Renal cortex interstitium (tissue), 11 donors: Measurements from ENCODE around the gene CBFA2T2. TPM values are rescaled to one million over a fixed set of nuclear protein-coding genes. Genes with fewer than 3 reads are reported as not detected.
"Not testable (repeated sequence)": the region's sequence is repeated elsewhere in the genome, so short reads cannot be mapped to it uniquely, and the experiment has no call there.

Experiments used
- DNase-seq, 11 donors: peaks; one replicate each; pipeline ENCODE4 v3.0.0-alpha.2; 2013; ENCODE audit warnings: low read depth in 9 of 11, low spot score in 4 of 11; ENCODE audit errors: extremely low read depth in 1 of 11
- polyA plus RNA-seq, 3 donors: library from polyadenylated mRNA; unstranded; fragments of 120-200 nt; gene quantifications; one replicate each; pipeline ENCODE4 v1.2.1, GENCODE V29; 2013; ENCODE audit not compliant: insufficient read length in 3 of 3

The CBFA2T2 gene
- polyA plus RNA-seq, 3 donors, result 26.8 to 35.9 (median 27.4) TPM

DNA sequence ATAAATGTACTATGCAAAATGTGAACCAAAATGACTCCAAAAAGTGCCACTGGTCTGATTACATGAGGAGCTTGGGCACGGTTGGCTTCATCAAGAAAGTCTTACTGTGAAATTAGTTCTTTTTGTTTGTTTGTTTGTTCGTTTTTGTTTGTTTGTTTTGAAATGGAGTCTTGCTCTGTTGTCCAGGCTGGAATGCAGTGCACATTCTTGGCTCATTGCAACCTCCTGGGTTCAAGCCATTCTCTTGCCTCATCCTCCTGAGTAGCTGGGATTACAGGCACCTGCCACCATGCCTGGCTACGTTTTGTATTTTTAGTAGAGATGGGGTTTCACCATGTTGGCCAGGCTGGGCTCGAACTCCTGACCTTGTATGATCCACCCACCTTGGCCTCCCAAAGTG, 142.0 kb downstream of the CBFA2T2 start:
- DNase-seq, result not testable (repeated sequence)

DNA sequence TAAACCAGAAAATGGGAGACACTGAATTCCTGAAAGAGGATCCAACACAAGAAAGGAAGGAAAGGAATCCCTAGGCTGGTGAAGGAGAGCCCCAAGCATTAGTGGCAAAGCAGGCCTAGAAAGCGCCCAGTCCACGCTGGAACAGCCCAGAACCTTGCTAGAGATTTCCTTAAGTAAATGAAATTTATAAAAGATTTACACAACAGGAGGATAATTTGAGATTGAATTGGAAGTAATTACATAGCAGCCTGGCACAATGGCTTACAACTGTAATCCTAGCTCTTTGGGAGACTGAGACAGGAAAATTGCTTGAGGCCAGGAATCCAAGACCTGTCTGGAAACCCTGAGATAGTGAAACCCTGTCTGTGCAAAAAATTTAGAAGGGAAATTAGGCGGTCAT, 145.4 kb downstream of the CBFA2T2 start:
- no peak for DNase-seq

DNA sequence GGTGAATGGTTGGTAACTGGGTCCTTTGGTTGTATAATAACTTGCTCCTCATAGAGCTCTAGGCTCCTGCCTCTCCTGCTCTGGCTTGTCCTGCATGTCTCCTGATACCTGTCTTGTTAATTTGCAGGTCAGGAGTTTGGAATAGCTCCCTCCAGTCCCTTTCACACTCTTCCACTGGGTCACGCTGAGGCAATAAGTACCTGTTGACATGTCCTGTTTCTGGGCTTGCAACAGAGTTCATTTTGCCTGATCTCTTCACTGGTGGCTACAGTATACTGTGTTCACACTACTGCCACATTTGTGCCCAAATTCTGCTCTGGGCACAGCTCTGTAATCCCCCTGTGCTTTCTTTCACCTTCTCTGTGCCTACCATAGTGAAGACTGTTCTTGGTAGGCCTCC, 146.9 kb downstream of the CBFA2T2 start:
- DNase-seq, result no peak

DNA sequence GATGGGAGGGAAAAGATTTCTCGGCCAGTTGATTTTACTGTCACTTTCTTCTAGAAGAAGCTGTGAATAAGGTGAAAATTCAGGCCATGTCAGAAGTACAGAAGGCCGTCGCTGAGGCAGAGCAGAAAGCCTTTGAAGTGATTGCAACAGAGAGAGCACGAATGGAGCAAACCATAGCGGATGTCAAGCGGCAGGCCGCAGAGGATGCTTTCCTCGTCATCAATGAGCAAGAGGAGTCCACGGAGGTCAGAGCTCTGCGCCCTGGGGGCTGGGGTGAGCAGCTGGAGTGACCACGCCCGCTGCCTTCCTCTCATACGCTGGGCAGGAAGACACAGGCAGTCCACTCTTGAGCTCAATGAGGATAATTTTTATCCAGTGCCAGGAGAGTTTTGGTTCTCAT, 150.4 kb downstream of the CBFA2T2 start:
- DNase-seq, result no peak

DNA sequence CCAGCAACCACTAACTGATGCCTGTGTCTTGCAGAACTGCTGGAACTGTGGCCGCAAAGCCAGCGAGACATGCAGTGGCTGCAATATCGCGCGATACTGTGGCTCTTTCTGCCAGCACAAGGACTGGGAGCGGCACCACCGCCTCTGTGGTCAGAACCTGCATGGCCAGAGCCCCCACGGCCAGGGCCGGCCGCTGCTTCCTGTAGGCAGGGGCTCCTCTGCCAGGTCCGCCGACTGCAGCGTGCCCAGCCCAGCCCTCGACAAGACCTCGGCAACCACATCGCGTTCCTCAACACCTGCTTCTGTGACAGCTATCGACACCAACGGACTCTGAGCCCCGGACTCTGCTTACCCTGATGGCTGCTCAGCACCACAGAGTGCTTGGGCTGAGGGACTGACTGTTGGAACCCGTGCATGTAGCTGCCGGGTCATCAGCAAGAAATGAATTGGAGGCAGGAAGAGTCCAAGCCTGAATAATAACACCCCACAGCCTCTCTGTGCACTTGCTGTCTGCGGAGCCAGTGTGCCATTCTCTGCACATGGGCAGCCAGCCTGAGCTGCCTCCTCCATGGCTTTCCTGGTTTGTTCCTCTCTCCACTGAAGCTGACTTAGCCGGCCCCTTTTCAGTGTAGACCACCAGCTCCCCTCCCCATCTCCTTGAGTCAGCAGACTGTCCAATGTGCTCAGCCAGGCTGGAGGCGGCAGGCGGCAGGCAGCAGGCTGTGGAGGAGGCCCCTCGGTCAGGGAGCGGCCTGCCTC, 154.6 kb downstream of the CBFA2T2 start:
- no peak for DNase-seq

- DNase-seq, result no peak
Measured at GRCh38 chr20:33645072-33645358, 155.1 kb downstream of the CBFA2T2 start.

- DNase-seq, result no peak
Measured at GRCh38 chr20:33645396-33645795, 155.5 kb downstream of the CBFA2T2 start.

- DNase-seq, result no peak
Measured at GRCh38 chr20:33646191-33646590, 156.3 kb downstream of the CBFA2T2 start.

DNA sequence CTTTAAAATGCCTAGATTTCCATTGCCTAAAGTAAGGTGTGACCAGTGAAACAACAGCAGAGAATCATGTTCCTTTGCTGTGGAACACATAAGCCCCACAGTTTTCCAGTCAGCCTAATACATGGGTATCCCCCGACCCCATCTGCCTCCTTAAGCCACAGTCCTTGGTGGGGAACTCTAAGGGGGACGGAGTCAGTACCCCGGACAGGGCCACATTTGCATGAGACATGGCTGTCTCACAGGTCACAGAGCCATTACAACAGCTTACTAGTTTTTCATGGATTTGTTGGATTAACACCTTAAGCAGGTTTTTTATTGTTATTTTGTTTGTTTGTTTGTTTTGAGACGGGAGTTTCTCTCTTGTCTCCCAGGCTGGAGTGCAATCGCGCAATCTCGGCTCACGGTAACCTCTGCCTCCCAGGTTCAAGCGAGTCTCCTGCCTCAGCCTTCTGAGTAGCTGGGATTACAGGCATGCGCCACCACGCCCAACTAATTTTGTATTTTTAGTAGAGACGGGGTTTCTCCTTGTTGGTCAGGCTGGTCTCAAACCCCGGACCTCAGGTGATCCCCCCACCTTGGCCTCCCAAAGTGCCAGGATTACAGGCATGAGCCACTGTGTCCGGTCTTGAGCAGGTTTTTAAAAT, 157.2 kb downstream of the CBFA2T2 start:
- not testable (repeated sequence) for DNase-seq

- DNase-seq, result no peak
Measured at GRCh38 chr20:33647603-33648395, 157.9 kb downstream of the CBFA2T2 start.

GRCh38 chr20:33648396-33649004, 158.6 kb downstream of the CBFA2T2 start:
- DNase-seq, result no peak

DNA sequence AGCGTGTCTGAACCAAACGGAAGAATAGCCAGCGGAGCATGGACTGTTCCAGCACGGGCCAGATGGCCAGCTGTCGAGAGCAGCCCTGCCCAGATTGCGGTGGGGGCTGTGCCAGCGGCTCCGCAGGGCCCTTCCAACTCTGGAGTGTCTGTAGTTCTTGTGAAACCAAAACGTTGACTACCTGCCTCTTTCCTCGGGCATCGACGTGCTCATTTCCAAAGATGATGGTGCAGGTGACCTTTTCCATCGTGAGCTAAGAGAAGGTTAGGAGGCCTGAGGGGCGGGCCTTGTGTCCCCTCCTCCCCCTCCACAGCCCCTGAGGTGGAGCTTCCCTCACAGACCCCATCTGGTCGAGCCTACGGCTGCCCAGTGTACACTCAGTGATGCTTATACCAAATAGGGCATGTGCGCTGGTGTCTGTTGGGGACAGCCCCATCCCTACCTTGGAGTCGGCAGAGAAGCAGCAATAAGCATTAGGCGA, 159.3 kb downstream of the CBFA2T2 start:
- no peak for DNase-seq

DNA sequence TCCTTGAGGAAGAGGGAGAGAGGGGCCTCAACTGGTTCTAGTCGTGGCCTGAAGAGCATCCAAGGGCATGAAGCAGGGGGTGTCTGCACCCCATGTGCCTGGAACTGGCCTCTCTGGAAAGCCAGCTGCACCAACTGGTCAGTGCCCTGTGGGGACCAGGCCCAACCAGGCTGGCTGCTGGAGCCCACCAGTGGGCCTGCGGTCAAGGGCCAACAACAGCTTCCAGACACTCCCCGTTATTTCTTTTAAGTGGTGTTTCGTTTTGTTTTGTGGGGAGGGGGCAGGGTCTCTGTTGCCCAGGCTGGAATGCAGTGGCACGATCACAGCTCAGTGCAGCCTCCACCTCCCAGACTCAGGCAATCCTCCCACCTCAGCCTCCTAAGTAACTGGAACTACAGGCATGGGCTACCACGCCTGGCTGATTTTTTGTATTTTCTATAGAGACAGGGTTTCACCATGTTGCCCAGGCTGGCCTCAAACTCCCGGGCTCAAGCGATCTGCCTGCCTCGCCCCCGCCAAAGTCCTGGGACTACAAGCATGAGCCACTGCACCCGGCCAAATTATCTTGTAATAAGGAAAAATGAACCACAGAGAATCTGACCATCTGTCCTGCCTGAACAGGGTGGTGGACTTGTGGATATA, 160.3 kb downstream of the CBFA2T2 start:
- DNase-seq, result no peak

DNA sequence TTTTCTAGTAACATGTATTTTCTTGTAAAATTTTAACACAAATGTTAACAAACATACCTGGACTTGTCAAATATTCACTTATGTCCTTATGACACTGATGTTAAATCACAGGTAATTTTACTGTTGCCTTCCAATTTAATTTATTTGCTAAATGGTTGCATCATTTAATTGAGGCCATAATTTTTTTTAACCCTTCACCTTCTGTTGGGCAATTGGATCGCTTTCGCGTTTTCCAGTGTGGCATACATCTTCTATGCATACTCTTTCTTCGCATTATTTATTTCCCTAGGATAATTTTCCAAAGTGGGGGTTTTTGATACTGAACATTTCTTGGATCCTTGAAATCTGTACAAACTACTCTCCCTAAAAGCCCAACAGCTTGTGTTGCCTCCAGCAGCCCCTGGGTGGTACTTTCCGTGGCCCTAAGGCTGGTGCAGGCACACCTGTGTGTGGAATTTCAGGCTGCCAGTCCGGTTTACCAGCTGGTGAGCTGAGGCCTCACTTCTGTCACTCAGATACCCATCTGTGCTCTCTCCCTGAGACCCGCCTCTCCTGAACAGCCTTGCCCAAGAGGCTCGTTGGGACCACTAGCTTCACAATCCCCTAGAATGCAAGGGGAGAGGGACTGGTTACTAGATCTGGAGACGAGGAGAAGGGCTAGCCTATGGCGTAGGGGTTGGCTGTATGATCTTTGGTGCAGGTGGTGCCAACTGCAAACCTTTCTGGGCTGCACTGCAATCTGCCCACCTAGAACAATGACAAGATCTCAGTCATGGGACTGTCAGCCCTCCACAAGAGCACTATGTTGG, 161.1 kb downstream of the CBFA2T2 start:
- DNase-seq, result no peak

- no peak for DNase-seq
Measured at GRCh38 chr20:33651562-33652048, 161.7 kb downstream of the CBFA2T2 start.

GRCh38 chr20:33653218-33653899, 163.5 kb downstream of the CBFA2T2 start:
- DNase-seq, result peak in 3 of 11 donors; percentile 74 to 82 (median 80)

- no peak for DNase-seq
Measured at GRCh38 chr20:33653900-33654596, 164.2 kb downstream of the CBFA2T2 start.
